GM18508 (cell line): Measurements from ENCODE around the gene ST6GALNAC6.
"Not testable (repeated sequence)": the region's sequence is repeated elsewhere in the genome, so short reads cannot be mapped to it uniquely, and the experiment has no call there.

ENCODE experiments used
- ATAC-seq: cut with Tn5 transposase; IDR thresholded peaks from one replicate; pipeline ENCODE4 v1.9.1; 2021; ENCODE audit warnings: moderate number of reproducible peaks; ENCODE audit not compliant: insufficient read depth, unreplicated experiment

ST6GALNAC6 gene

DNA sequence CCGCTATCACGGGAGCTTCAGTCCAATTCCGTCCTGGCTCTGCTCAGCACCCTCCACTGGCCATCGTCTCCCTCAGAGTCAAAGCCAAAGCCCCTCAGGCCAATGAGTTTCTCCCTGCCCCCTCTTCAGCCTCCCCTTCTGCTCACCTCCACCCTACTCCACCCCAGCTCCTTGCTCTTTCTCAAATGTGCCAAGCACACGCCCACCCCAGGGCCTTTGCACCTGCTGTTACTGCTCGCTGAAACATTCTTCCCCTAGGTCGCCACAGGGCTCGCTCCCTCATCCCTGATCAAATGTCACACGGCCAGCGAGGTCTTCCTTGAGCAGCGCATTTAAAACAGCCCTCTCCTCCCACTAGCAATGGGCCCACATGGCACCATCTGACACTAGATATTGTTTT is 38.6 kb downstream of the ST6GALNAC6 start:
- ATAC-seq: no peak

DNA sequence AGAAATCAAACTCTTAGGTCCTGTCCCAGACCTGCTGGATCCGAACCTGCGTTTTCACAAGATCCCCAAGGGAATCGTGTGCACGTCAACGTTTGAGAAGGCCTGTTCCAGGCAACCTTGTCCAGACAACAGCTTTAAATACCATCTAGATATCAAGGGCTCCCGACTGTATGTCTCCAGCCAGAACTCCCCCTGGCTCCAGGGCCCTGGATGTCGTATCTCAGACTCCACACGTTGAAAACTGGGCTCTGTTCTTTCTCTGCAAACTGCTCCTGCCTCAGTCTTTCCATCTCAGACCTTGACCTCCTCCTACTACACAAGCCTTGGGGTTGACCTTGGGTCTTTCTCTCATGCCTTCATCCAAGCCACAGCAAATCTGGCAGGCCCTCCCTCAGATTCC is 39.1 kb downstream of the ST6GALNAC6 start:
- ATAC-seq: no peak

DNA sequence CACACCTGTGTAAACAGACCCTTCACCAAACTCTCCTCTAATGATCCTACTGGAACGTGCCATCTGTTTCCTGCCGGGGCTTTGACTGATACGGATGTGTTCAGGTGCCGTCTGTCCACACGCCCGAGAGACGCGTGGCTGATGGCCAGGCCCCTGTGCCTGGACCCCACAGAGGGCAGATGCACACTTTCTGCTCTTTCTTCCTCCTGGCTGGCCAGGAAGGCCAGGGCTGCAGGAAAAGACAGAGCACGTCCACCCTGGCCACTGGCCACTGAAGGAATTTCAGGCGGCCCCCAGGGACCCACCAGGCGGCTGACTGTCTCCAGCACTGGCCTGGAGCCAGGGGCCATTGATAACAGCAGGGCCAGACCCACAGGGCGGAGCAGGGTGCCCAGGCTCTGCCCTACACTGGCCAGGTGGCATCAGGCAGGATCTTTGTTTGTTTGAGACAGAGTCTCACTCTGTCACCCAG is 41.3 kb downstream of the ST6GALNAC6 start:
- no peak for ATAC-seq

DNA sequence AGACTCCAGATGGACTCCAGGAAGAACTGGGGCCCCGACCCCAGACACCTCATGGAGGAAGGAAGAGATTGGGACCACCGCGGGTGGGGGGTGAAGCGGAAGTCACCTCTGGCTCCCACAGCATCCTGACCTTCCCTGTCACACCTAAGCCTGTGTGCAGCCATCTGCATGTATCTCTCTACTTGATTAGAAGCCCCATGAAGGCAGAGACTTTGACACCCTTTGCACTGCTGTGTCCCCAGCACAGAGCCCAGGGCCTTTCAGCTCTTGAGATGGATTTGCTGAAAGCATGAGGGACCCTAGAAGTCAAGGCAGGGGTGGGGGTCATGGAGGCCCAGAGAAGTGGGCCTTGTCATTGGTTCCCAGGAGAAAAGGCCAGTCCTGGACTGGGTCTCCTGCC is 42.1 kb downstream of the ST6GALNAC6 start:
- no peak for ATAC-seq

DNA sequence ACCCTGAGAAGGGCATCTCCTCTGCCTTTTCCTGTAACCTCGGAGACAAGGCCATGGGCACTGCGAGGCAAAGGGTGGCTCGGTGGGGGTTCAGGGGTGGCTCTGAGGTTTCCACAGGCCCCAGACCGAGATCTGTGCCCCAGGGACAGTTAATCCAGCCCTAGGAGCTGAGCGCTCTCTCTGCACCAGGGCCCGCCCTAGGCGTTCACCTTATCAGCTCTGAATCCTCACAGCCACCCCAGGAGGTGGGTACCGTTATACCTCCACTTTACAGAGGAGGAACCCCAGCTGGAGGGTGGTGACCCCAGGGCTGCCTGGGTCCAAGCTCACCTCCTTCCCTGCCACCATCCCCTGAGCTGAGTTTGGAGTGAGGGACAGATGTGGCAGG is 42.7 kb downstream of the ST6GALNAC6 start:
- ATAC-seq: no peak

DNA sequence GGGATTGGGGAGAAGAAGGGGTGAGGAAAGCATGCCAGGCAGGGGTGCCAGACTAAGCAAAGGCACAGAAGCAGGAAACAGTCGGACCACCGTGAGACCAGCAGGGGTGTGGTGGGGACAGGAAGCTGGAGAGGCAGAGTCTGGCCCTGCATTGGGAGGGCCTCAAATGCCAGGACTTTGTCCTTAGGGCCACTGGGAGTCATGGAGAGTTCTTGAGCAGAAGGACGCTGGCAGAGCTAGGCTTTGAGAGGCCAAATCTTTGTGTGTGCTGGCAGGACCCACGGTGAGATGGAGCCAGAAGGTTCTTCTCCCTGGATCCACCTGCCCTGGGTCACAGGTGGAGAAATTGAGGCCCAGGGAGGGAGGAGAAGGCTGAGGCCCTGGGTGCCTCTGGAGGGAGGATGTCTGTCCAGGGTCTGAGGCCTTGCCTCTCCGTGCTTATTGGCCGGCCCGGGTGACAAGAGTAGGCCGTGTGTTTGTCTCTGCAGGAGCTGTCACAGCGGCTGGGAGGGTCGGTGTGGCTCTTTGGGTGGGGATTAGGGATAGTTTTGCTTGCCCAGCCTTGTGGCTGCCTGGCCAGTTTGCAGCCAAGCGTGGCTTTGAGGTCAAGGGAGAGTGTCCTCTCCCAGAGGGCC is 43.2 kb downstream of the ST6GALNAC6 start:
- ATAC-seq: no peak

DNA sequence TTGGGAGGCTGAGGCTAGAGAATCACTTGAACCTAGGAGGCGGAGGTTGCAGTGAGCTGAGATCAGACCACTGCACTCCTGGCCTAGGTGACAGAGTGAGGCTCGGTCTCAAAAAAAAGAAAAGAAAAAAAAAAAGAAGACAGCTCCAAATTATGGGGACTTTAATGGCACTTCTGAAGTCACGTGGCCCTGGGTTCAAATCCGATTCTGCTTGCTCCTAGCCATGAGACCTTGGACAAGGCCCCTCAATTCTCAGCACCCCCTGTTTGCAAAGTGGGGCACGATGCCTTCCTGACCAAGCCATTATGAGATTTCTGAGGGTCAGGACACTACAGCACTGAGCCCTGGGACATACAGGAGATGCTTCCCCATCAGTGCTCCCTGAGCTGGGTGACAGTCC is 43.9 kb downstream of the ST6GALNAC6 start:
- no peak for ATAC-seq

DNA sequence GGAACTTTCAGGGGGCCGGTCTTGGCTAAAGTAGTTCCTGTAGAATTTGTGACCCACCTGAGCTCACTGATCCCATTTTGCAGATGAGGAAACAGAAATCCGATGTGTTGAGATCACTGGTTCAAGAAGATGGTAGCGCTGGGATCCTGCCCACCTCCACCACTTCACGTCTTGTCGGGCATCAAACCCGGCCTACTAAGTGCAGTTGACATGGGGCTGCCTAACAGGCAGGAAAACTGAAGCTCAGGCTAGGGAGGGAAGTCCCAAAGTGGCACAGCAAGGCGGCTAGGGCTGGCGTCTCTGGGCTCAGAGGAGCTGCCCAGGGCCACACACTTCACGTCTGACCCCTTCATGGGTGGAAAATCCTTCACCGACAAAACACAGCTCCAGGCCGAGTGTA is 44.4 kb downstream of the ST6GALNAC6 start:
- ATAC-seq: no peak

DNA sequence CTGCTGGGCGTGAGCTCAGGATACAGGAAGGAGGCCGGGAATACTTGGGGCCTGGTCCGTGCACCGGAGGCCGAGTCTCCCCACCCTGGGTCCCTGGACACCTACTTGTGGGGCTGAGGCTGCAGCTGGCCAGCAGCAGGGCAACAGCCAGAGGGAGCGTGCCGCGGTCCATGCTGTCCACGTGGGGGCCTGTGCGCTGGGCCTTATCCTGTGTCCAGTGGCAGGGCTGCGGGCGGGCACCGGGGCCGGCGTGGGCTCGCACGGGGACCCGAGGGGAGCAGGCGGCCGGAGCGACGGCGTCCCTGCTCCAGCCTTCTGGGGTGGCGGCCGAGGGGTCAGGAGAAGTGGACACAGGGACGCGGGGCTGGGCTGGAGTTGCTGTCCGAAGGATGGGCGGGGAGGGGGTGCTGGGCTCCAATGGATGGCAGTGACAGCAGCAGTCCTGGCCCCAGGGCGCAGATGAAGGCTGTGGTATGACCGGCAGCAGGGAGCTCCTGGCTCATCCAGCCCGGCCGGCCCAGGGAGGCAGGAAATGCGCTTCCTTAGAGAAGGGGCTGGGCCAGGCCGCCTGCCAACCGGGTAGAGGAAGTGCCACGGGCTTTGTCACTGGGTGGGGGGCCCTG is 45.1 kb downstream of the ST6GALNAC6 start, which contains the start of gene ENG:
Gene ENG (minus strand): TSS at position 475 of the 623 bp plus-strand sequence. CDS start 303 bp downstream, at position 172.
- ATAC-seq: no peak

DNA sequence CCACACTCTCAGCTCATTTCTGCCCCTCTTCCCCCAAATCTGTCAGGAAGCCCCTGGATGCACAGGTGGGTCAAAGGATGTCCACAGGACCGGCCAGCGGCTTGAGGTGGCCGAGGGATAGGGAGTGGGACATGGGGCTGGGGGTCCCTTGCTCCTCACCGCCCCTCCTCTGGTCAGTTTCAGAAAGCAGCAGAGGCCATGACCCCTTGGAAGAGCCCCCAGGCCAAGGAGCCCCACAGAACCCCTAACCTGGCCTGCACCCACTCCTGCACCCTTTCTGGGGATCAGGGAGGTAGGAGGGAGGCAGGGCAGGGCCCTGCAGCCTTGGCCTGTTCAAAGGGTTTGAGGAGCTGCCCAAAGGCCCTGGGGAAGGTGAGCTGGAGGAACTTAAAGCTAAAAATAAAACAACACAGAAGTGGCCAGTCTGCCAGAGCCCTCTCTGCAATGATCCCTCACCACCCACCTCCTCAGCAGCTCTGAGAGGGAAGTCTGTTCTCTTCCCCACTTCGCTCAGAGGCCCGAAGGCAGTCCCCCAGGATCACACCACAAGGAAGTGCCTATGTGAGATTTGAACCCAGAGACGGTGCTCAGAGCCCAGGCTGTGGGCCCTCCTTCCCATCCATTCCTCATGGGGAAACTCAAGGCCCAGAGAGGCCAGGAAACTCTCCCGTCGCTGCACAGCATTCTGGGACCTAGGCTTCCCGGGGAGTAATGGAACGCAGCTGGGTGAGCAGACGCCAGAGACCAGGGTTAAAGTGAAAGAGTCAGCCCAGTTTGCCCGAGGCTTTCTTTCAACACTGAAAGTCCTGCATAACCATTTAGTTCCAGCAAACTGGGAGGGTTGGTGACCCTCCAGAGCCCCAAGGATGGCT is 45.9 kb downstream of the ST6GALNAC6 start:
- no peak for ATAC-seq

DNA sequence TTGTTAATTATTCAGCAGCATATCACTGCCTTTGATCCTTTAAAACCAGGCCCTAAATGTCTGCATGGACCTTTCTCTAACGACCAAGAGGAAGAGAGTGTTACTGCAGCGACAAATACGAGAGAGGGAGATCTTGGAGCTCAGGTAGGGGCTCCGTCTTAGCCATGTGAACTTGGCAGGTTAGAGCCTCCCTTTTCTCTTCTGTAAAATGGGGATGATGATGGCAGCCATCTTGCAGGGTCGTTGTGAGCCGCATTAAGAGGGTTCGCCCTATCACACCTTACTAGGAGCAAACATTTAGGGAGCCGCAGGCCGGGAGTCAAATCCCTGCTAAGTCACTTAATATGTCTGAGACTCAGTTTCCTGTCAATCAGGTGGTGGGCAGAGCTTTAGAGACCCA is 46.6 kb downstream of the ST6GALNAC6 start:
- no peak for ATAC-seq

DNA sequence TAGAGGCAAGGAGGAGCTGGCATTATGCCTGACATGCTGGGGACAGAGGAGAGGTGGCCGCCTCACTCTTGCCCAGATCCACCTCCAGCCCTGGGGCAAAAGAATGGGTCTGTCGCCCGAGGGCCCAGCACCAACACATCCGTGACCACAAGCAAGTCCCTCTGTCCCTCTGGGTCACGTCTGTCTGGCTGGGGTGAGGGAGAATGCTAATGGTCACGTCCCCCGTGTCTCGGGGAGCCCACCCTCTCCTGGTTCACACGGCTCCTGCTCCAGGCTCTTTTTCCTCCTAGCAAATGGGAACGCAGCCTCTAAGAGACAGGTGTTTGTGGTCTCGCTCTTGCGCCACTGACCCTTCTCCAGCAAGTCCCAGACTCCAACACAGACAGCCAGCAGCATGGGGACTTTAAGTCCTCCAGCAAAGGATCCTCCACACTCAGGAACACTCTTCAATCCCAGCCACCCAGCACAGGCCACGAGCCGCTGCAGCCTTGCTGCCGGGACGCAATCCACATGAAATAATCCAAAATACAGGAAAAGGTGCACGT is 49.0 kb downstream of the ST6GALNAC6 start:
- ATAC-seq: no peak

DNA sequence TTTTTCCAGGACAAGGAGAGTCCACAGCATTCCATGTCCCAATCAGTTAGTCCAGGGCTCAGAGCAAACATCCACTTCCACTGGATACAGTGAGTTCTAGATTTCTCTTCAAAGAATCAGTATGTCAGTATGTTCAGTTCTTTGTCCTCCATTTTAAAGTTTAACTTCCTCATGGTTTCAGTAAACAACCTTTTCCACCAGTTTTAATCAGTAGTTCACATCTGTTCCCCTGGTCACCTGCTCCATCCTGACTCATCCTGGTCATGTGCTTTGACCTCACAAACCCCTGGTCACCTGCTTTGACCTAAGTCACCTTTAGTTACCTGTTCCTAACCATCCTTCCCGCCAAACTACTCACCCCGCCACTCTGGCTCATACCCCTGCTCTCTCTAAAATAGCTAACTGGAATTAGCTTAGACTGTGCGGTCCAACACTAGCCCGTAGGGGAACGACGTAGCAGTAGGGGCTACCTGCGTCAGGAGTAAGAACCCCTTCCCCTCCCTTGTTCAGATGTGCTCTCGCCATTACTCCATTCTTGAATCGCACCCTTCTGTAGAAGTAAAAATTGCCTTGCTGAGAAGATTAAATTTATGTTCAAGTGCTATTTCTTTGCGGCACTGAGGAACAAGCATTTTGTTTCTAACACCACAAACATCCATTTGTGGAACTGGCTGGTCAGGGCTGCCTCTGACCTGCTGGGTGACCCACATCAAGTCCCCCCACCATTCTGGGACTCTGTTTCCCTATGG is 50.5 kb downstream of the ST6GALNAC6 start:
- ATAC-seq: no peak

DNA sequence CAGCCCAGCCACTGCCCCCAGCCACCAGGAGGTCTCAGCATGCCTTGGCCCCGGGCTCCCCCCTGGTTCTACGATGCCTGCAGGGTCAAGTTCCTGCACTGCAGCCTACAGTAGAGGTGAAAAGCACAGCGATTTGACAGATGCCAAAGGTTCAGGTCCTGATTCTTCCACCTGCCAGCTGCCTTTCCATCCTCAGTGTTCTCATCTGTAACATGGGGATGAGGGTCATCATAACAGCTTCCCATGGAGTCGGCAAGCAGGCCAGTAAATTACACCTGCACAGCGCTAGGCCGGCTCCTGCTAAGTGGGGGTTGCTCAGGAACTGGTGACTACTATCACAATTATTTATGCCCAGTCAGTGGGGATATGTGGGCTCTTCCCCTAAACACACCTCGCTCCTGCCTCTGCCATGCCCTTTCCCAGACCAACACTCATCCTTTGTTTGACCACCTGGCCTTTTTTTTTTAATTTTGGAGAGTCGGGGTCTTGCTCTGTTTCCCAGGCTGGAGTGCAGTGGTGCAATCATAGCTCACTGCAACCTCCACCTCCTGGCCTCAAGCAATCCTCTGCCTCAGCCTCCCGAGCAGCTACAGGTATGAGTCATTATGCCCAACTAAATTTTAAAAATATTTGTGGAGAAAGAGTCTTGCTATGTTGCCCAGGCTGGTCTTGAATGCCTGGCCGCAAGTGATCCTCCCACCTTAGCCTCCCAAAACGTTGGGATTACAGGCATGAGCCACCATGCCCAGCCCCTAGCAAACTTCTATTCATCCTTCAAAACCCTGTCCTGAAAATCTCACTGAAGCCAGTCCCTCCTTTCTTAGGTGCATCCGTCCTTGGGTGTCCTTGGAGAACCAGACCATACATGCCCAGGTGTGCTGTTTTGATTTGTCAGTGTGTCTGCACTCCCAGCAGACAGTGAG is 51.3 kb downstream of the ST6GALNAC6 start:
- ATAC-seq: no peak

DNA sequence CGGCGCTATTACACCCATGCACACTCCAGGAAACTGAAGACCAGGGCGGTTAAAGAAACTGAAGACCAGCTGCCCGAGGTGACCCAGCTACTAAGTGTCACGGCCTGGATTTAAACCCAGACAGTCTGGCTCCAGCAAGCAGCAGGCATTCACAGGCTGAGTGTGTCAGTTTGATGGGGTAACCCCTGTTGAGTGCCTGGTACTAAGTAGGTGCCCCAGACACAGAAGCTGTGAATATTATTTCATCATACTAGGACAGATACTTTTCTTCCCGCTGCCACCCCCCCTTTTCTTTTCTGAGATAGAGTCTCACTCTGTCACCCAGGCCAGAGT is 52.3 kb downstream of the ST6GALNAC6 start:
- no peak for ATAC-seq

DNA sequence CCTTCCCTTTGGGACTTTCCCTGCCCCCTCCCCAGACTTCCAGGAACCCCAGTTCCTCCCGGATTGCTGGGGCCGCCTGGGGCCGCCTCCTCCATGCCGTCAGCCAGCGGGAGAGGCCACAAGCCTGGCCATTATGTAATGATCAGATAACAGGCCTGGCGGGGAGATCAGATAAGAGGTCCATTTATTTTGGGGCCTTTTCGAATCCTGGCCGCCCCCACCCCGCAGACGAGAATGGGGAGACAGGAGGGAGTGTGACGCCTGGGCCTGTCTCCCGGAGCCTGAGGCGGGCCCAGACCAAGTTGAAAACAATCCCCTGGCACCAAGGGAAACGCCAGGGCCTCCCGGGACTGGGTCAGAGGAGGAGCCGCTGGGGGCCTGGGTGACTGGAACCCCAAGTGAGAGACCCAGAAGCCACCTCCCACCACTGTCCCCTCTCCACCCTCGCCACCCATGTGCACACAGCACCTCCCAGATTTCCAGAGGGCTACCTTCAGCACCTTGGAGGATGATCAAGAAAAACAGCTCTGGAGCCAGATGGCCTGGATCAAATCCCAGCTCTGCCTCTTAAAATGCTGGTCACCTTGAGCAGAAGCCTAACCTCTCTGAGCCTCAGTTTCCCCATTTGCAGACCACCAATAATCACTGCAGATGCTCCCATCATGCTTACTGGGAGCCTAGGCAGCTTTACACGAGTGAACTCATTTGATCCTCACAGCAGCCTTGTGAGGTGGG is 52.8 kb downstream of the ST6GALNAC6 start:
- no peak for ATAC-seq

DNA sequence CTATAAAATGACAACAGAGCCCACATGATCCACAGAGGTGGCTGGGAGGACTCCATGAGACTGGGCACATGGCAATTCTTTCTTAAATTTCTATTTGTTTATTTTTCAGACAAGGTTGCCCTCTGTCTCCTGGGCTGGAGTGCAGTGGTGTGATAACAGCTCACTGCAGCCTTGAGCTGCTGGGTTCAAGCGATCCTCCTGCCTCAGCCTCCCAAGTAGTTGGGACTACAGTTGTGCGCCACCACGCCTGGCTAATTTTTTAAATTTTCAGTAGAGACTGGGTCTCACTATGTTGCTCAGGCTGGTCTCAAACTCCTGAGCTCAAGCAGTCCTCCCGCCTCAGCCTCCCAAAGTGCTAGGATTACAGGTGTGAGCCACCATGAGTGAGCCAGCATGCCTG is 53.8 kb downstream of the ST6GALNAC6 start:
- ATAC-seq: not testable (repeated sequence)

DNA sequence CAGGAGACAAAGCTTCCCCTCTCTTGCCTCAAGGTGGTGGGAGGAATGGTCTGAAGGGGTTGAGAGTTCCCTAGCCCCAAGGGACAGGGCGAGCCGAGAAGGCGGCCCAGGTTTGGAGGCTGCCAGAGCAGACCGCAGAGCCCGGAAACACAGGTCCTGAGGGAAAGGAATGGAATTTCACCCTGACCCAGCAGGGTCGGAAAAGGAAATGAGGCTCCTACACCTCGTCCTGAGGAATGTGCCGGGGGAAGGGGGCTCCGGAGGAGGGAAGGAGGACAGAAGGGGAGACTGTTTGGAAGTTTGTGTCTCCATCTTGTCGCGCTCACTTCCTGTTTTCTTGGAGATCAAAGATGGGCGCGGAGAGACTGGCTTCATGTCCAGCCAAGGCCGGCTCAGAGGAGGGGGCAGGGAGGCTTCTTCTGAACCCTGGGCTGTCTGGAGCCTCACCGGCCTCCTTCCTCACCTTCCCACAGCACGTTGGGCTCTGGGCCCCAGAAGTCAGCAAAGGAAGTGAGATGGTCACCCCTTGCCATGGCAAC is 54.5 kb downstream of the ST6GALNAC6 start:
- no peak for ATAC-seq
